Measurements from ENCODE around the gene UNC119.
A peak's percentile ranks its signal among the peaks of the same experiment; 100 is the strongest.

Gene UNC119

GRCh38 chr17:28570716-28571360, 18.4 kb upstream of the UNC119 start:
- Mint-ChIP-seq H3K9me3 (no peaks in the 10 kb centered on the region), H3K36me3 (ENCODE audit: low read depth) (peaks cover 44% of the 10 kb centered on the region), H3K27ac (no peak overlapping the region), H3K27me3 (ENCODE audit: low read depth, poor library complexity) (peaks cover 12% of the 10 kb centered on the region), H3K4me3 (peak overlapping the region; percentile 97), H3K4me1 (peaks cover 28% of the 10 kb centered on the region)
- no peak for TF ChIP-seq CTCF (IDR thresholded peaks at IDR 0.05)
- peak; percentile 46 for DNase-seq

GRCh38 chr17:28569446-28569845, 17.0 kb upstream of the UNC119 start:
- peaks cover 26% of the 10 kb centered on the region for H3K4me1 Mint-ChIP-seq
- no peak for DNase-seq
- H3K27me3 Mint-ChIP-seq (ENCODE audit: low read depth, poor library complexity) = peaks cover 12% of the 10 kb centered on the region
- TF ChIP-seq CTCF (IDR thresholded peaks at IDR 0.05) = no peak
- H3K9me3 Mint-ChIP-seq = no peaks in the 10 kb centered on the region
- peak overlapping the region; percentile 97 for H3K4me3 Mint-ChIP-seq
- H3K36me3 Mint-ChIP-seq (ENCODE audit: low read depth) = peaks cover 36% of the 10 kb centered on the region
- no peak overlapping the region for H3K27ac Mint-ChIP-seq

GRCh38 chr17:28567604-28568003, 15.2 kb upstream of the UNC119 start:
- Mint-ChIP-seq H3K27me3 (ENCODE audit: low read depth, poor library complexity) (peaks cover 4% of the 10 kb centered on the region), H3K4me3 (no peak overlapping the region), H3K27ac (peak overlapping the region; percentile 39), H3K9me3 (no peaks in the 10 kb centered on the region), H3K36me3 (ENCODE audit: low read depth) (peaks cover 34% of the 10 kb centered on the region), H3K4me1 (peaks cover 26% of the 10 kb centered on the region)
- no peak for DNase-seq
- TF ChIP-seq CTCF (IDR thresholded peaks at IDR 0.05) = no peak

- no peak for TF ChIP-seq CTCF (IDR thresholded peaks at IDR 0.05)
- H3K27me3 Mint-ChIP-seq (ENCODE audit: low read depth, poor library complexity) = no peaks in the 10 kb centered on the region
- H3K4me1 Mint-ChIP-seq = no peaks in the 10 kb centered on the region
- peaks cover 47% of the 10 kb centered on the region for H3K36me3 Mint-ChIP-seq (ENCODE audit: low read depth)
- no peak overlapping the region for H3K4me3 Mint-ChIP-seq
- H3K9me3 Mint-ChIP-seq = no peaks in the 10 kb centered on the region
- H3K27ac Mint-ChIP-seq = no peak overlapping the region
- DNase-seq = no peak
Observed at GRCh38 chr17:28563475-28563874, 11.1 kb upstream of the UNC119 start.

- peaks cover 52% of the 10 kb centered on the region for H3K36me3 Mint-ChIP-seq (ENCODE audit: low read depth)
- H3K27ac Mint-ChIP-seq = no peak overlapping the region
- H3K4me3 Mint-ChIP-seq = no peak overlapping the region
Observed at GRCh38 chr17:28555022-28555421, 2.6 kb upstream of the UNC119 start.

More at GRCh38 chr17:28555022-28555421, 2.6 kb upstream of the UNC119 start:
- no peak for TF ChIP-seq CTCF (IDR thresholded peaks at IDR 0.05)
- no peaks in the 10 kb centered on the region for H3K9me3 Mint-ChIP-seq
- no peaks in the 10 kb centered on the region for H3K27me3 Mint-ChIP-seq (ENCODE audit: low read depth, poor library complexity)
- DNase-seq = no peak
- peaks cover 25% of the 10 kb centered on the region for H3K4me1 Mint-ChIP-seq

Measured in nephron progenitor cell (in vitro differentiated cells).